Suppressor macrophage treated with lipopolysaccharide for 1 hour (primary cell): ENCODE measurements around the gene FRRS1L.
"Not testable (repeated sequence)": the region's sequence is repeated elsewhere in the genome, so short reads cannot be mapped to it uniquely, and the experiment has no call there.

Experiments used
- DNase-seq, 3 donors: peaks; one replicate each; pipeline ENCODE4 v3.0.0-alpha.2; 2020 to 2022

Gene FRRS1L

DNA sequence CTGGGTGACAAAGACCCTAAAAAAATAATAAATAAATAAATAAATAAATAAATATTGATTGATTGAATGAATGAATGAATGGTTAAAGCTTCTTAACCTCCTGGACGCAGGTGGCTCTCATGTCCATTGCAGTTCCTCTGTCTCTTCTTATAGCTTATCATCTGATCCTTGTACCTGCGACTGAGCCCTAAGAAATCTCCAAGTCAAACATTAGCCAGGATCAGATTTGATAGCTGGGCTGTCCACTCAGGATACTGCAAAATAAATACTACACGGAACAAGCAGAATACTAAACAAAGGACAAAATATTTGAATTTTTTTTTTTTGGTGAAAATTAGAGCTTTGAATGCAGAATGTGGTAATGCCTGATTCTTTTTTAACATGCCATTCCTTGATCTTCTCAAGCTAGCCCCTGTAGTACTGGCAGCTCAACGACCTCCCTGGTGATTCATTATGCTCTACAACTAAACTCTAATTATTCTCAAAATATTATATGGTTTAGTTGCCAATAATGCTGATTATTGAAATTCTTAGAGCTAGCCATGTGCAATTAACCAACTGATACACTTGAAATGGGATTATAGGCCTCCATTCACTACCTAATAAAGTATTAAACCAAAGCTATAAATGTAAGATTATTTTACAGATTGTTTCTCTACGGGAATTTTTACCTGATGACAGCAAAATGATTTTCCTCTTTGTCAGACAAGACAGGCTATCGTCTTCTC is 37.4 kb downstream of the FRRS1L start:
- DNase-seq: no peak

DNA sequence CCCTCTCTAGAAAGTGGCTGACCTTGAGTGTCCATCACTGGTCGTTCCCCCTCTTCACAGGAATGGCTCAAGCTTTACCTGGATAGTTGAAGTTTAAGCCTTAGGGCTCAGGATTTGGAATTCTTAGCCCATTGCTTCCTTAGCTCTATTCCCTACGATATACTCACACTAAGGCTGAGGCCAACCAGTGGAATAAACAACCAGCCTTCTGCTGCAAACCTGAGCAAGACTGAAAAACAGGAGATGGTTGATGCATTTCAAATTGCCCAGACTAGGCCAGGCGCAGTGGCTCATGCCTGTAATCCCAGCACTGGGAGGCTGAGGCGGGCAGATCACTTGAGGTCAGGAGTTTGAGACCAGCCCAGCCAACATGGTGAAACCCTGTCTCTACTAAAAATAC is 40.4 kb downstream of the FRRS1L start:
- not testable (repeated sequence) for DNase-seq

- no peak for DNase-seq
Observed at GRCh38 chr9:109124121-109124520, 42.9 kb downstream of the FRRS1L start.

- DNase-seq: peak in 2 of 3 donors; percentile 13 to 40
Observed at GRCh38 chr9:109122726-109123621, 44.1 kb downstream of the FRRS1L start.

DNA sequence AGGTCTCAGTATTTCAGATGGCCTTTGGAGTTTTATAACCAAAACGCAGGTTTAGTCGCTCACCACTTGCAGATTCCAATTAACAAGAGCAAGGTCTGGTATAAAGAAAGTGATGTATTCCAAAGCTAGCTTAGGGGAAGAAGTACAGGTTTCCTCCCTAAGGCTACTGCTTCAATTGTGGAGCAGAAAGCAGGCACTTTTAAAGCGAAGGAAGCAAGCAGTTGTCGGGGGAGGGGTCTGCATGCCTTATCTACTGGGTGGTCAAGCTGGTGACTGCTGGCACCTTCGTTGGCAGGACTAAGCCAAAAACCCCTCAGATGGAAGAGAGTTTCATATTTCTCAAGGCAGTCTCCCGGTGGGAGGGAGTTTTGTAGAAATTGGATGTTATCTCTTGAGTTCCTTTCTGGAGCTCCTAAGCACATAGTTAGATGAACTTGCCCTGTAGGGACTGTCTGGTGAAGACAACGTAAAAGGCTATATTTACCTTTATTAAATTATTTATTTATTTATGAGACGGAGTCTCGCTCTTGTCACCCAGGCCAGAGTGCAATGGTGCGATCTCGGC is 45.7 kb downstream of the FRRS1L start:
- no peak for DNase-seq

DNA sequence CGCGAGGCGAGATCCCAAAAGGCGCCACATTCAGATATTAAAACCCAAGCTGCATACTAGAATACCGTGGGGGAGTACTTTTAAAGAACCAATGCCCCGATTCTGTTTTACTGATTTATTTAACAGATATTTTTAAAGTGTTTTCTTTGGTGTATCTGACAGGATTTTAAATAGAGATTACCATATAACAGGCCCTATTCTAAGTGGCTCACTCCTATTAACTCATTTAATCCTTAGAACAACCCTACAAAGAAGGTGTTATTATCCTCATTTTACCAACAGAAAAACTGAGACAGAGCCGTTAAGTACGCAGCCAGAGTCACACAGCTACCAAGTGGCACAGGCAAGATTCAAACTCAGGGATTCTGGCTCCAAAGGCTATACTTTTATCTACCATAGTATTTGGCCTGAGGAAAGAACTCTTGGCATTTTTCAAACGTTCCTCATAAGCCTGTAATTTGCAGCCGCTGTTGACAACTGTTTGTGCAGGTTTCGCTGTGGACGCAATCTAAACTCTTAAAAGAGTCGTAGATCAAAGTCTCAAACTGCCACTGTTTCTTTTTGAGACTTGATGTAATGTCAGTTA is 46.8 kb downstream of the FRRS1L start:
- DNase-seq: no peak

GRCh38 chr9:109119439-109120203 is 47.4 kb downstream of the FRRS1L start, which contains the start of gene TMEM245:
TSS of gene TMEM245 (minus strand) at chr9:109119947. CDS start at chr9:109119913, 34 bp downstream.
- DNase-seq: peak; percentile 97 to 99 (median 98)

GRCh38 chr9:109118808-109119438 is 48.1 kb downstream of the FRRS1L start:
- DNase-seq: peak in 1 of 3 donors; percentile 24

DNA sequence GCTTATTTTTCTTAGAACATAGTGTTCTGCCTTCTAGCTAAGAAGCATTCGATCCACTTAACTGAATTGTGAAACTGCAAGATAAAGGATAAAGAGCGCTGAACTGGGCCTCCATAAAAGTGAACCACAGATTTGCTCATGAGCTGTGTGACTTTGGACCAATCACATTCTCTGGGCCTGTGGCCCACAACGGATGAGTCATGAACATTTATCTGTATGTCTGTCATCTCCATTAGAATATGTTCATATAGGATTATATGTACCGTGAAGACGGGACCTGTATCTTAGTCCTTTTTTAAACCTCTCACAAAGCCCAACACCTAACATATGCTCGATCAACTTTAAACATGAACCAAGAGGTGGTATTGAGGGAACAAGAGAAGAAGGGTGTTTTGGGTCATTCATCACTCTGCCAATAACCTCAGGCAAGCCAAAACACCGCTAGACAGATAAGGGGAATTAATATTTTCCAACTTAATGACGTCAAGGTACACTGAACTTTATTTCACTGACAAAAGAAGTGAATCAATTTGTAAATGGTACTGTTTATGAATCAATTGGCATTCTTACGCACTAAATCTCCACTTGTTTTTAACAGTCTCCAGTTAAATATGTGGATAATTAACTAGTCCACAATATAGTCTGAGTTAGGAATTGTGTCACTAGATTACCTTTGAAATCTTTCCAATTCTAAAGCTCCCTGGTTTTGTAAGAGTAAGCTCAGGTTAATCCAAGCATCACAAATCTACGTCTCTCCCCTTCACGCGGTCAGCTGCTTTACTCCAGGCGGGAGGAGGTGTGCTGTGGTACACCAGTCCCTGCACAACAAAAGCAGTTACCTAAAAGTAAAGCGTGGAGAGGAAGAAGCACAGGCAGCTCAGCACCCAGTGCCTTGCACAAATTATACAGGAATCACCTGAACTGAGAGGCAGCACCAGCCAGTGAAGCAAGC is 48.9 kb downstream of the FRRS1L start:
- peak; percentile 24 to 51 (median 35) for DNase-seq

DNA sequence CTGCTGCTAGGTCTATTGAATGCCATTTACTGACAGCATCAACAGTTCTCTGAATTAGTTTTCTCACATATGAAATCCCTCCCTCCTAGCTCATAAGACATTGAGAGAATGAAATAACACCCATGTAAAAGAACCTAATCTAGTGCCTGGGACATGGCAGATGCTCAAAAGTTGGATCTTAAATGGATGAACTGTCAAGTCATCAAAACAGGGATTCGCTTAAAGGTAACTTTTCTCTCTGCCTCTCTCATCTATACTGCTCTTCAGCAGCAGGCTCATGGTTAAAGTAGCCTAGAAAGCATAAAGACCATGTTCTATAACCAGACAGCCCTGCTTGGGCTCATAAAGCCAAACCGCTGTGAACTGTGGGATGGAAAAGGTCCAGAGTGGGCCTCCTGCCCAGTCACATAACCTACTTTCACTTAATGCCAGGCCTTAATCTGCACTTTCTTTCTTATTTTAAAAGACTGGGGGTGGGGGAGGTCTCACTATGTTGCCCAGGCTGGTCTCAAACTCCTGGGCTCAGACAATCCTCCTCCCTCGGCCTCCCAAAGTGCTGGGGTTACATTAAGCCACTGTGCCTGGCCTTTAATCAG is 51.0 kb downstream of the FRRS1L start:
- no peak for DNase-seq

DNA sequence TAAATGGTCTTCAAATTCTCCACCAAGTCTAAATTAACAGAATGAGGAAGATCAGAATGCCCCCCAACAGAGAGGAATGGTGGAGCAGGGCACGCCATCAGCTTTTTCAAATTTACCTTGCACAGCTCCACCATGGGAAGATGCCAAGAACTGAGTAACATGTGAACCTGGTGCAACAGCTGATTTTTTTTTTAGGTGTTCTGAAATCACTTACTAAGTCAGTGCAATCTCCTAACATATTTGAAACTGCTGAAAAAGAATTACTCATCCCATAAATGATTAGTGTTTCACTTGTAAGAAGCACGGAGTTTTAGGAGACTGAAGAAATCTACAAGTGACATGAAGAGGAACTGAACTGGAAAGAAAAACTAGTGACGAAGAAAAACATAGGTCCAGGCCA is 52.4 kb downstream of the FRRS1L start:
- DNase-seq: no peak

DNA sequence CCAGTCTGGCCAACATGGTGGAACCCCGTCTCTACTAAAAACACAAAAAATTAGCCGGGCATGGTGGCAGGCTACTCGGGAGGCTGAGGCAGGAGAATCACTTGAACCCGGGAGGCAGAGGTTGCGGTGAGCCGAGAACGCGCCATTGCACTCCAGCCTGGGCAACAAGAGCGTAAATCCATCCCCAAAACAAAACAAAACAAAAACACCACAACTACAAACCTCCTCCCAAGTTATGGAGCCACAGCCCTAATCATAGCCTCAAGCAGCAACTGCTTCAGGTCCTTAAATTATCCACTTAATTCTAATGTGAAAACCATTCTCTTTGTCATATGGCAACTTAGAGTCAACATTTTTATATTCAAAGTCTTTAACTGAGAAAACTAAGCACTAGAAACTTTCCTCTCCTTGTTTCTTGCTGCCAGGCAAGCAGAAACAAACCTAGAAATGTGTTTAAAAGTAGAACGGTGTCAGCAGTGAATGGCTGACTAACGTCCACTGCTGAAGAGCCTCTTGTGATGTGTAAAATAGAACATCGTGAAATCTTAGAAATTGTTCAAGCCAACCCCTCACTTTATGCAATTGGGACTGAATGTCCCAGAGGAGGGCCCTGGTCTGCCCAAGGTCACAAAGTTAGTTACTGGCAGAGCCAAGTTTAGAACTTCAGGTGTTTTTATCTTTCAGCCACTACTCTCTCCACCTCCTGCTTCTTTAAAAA is 53.0 kb downstream of the FRRS1L start:
- no peak for DNase-seq

DNA sequence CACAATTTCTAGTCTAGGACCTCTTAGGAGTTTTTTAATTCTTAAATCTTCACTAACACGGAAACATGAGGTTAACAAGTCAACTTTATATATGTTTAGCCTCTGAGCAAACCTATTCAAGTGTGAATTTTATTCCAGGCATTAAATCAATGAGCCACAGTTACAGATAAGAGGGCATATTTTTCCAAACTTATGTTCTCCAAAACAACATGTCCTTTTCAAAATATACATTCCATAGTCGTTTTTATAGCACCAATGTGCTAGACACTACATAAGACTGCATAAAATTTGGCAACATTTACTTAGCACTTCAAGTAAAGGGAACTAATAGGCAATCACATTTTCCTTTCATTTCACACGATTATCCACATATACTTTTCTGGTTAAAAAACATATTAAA is 53.8 kb downstream of the FRRS1L start:
- no peak for DNase-seq

- peak in 1 of 3 donors; percentile 48 for DNase-seq
Observed at GRCh38 chr9:109110329-109111021, 56.6 kb downstream of the FRRS1L start.

DNA sequence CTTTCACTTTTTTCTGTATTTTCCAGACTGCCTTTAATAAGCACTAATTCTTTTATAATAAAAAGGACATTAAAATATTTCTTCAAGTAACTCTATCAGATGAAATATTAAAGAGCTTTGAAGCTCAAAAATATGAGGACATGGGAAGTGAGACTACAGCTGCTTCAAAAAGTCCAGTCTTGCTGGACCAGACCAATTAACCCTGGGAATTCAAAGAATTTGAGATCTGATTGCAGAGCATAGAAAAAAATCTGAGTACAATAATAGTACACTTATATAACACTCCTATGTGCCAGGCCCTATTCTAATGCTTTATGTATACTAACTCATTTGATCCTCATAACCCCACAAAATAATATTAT is 57.1 kb downstream of the FRRS1L start:
- DNase-seq: peak; percentile 21 to 41 (median 30)

GRCh38 chr9:109108318-109108717 is 58.7 kb downstream of the FRRS1L start:
- peak; percentile 19 to 44 (median 37) for DNase-seq

DNA sequence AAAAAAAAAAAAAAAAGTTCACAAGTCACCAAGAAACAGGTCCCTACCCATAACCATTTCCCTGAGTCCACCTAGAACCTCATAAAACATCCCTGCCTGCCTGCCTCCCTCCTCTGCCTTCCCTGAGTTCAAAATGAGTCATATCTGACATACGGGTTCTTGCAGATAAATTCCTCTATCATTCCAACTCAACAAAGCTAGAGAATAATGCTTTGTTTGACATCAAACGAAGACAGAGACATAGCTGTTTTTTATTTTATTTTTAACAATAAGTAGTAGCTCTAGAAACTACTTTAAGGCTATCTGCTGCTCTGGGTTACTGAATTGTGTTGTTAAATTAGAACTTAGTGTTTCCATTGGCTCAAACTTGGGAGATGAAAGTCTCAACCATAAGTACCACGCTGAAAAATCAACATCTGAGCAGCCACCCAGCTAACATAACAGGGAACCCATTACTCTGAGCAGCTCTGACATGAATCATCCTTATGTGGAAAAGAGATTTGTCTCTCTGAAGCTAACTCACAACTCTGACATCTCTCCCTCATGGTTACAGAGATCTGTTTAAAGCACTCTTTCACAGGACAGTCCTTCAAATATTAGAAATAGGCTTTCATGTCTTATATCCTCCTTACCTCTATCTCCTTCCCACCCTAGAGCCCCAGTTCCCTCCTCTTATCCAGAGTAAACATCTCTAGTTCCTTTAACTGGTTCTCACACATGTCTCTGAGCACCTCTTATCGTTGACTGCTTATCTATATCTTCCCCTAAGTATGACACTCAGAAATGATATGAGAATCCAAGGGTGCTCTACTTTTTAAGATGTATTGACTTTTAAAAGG is 59.4 kb downstream of the FRRS1L start:
- no peak for DNase-seq

DNA sequence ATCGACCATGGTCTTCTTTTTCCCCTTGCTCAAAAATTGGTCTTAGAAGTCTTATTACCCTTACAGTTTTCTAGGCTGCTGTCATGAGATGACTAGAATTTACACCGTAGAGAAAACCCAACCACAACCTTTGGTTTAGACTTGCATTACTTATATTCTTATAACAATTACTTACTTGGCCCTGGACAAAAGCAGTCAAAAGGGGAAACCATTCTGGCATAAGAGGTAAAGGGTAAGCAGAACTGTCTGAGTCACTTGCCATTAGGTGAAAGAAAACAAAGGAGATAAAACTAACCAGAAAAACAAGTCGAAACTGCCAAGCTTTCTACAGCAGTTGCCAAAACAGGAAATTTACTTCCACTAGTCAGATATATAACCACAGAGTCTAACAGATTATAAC is 65.2 kb downstream of the FRRS1L start:
- no peak for DNase-seq
